K562 (cell line): ENCODE results near the gene CABLES1. TPM values are rescaled to one million over a fixed set of nuclear protein-coding genes. Genes with fewer than 3 reads are reported as not detected.

ENCODE experiments used
- ATAC-seq: fragments of 200-7000 bp; cut with Tn5 transposase; 3 replicates; pipeline ENCODE4 v1.9.1; 2020; ENCODE audit warnings: moderate library complexity
- BruUV-seq: library from RNA; stranded (reverse); fragments of 400-500 nt; replicated peaks from 2 replicates; lab custom pipeline; 2021; lab: Mats Ljungman, UMichigan
- CTCF ChIA-PET: fragments of 300-600 bp; formaldehyde crosslinking; extraction: SDS; loops from one replicate; lab custom pipeline; 2021; ENCODE audit warnings: low intra/inter-chr PET ratio; lab: Yijun Ruan, JAX
- POLR2A ChIA-PET: fragments of 300-600, 350-650 bp; sonication (Branson Sonifier 250); formaldehyde crosslinking; extraction: SDS; loops from one replicate; lab custom pipeline; 2021; ENCODE audit warnings: antibody characterized with exemption, inconsistent platforms; lab: Yijun Ruan, JAX
- DNase-seq, 4 experiments: peaks; one replicate each; pipeline versions ENCODE4 v3.0.0 to v3.0.0-alpha.2; 2011 to 2018; ENCODE audit warnings: low spot score in 3 of 4, mixed read lengths in 3 of 4; ENCODE audit errors: extremely low read depth in 1 of 4
- FAIRE-seq: peaks from 2 replicates; lab custom pipeline; 2011; peaks lifted over from hg19 to GRCh38; lab: Jason Lieb, UNC
- H2AFZ ChIP-seq: 2 replicates; pipeline ENCODE4 v1.6.0; 2011; ENCODE audit warnings: low read depth, low read length, control low read depth, inconsistent platforms
- H3K27ac ChIP-seq: fragments of 200-600 bp; 3 replicates; pipeline ENCODE4 v1.8.0; 2011; ENCODE audit warnings: low read depth, mild to moderate bottlenecking, control low read depth, inconsistent platforms, low read length, moderate library complexity, mixed read lengths; ENCODE audit errors: extremely low read depth
- H3K27me3 ChIP-seq, 2 experiments: fragments of 300-600 bp in 1 of 2; 2 replicates in 1 of 2; 3 replicates in 1 of 2; pipeline versions ENCODE4 v1.6.0 to v1.8.0; 2011; ENCODE audit warnings: inconsistent platforms in 2 of 2, low read length in 2 of 2, mild to moderate bottlenecking in 1 of 2, mixed read lengths in 1 of 2, moderate library complexity in 1 of 2; ENCODE audit not compliant: control insufficient read depth in 2 of 2, insufficient read depth in 2 of 2
- H3K36me3 ChIP-seq: fragments of 300-600 bp; 3 replicates; pipeline ENCODE4 v1.8.0; 2011; ENCODE audit warnings: mild to moderate bottlenecking, low read length, inconsistent platforms; ENCODE audit not compliant: control insufficient read depth, insufficient read depth
- H3K4me1 ChIP-seq, 2 experiments: fragments of 200-600 bp in 1 of 2; replicated peaks in 1 of 2; 2 replicates in 1 of 2; 3 replicates in 1 of 2; pipeline versions ENCODE4 v1.5.1 to v1.8.0; 2011; ENCODE audit warnings: inconsistent platforms in 2 of 2, low read length in 2 of 2, mild to moderate bottlenecking in 1 of 2, mixed read lengths in 1 of 2, moderate library complexity in 1 of 2; ENCODE audit not compliant: control insufficient read depth in 2 of 2, insufficient read depth in 2 of 2
- H3K4me2 ChIP-seq: 2 replicates; pipeline ENCODE4 v1.6.1; 2011; ENCODE audit warnings: low read length, control low read depth, inconsistent platforms, mixed read lengths; ENCODE audit not compliant: insufficient read depth
- H3K4me3 ChIP-seq: fragments of 200-600 bp; sonication (generic), shearing (Covaris generic); 2 replicates; pipeline ENCODE4 v1.5.1; 2016; ENCODE audit warnings: control low read depth, inconsistent platforms
- H3K79me2 ChIP-seq: fragments of 200-600 bp; 3 replicates; pipeline ENCODE4 v1.8.0; 2011; ENCODE audit warnings: low read length, inconsistent platforms; ENCODE audit not compliant: control insufficient read depth, insufficient read depth
- H3K9ac ChIP-seq, 2 experiments: 2 replicates each; pipeline versions ENCODE4 v1.6.0 to v1.6.1; 2011; ENCODE audit warnings: low read depth in 2 of 2, low read length in 2 of 2, control low read depth in 1 of 2, inconsistent platforms in 1 of 2, mild to moderate bottlenecking in 1 of 2, mixed read lengths in 1 of 2; ENCODE audit not compliant: insufficient read depth in 1 of 2
- H3K9me1 ChIP-seq: one replicate; pipeline ENCODE4 v1.6.0; 2011; ENCODE audit warnings: inconsistent platforms, mild to moderate bottlenecking, low read length, moderate library complexity; ENCODE audit not compliant: control insufficient read depth, insufficient read depth
- H3K9me3 ChIP-seq: replicated peaks from 2 replicates; pipeline ENCODE4 v1.5.1; 2011; ENCODE audit warnings: low read depth, low read length, inconsistent platforms; ENCODE audit not compliant: control insufficient read depth, insufficient read depth
- H4K20me1 ChIP-seq: replicated peaks from 2 replicates; pipeline ENCODE4 v1.6.1; 2011; ENCODE audit warnings: low read length, inconsistent platforms, mixed read lengths; ENCODE audit not compliant: control insufficient read depth, insufficient read depth
- ASH1L ChIP-seq: fragments of 450-650 bp; IDR thresholded peaks from 2 replicates; pipeline ENCODE4 v1.6.1; 2018; ENCODE audit warnings: borderline replicate concordance, mild to moderate bottlenecking, low read depth; ENCODE audit not compliant: partially characterized antibody
- CHD4 ChIP-seq: fragments of 200-600 bp; sonication (generic); IDR thresholded peaks from 3 replicates; pipeline ENCODE4 v1.6.1; 2012; ENCODE audit warnings: low read depth, mild to moderate bottlenecking, mixed read lengths, low read length, inconsistent platforms; ENCODE audit not compliant: insufficient read depth, insufficient replicate concordance, poor library complexity, severe bottlenecking
- CREB1 ChIP-seq, 2 experiments: sonication (generic) in 1 of 2; formaldehyde crosslinking in 1 of 2; IDR thresholded peaks; 2 replicates each; pipeline versions ENCODE4 v1.6.1 to v1.8.0; 2012 to 2022; ENCODE audit warnings: inconsistent platforms in 1 of 2, mild to moderate bottlenecking in 1 of 2, missing genetic modification reagents in 1 of 2, moderate library complexity in 1 of 2
- FOXK1 ChIP-seq: sonication (generic); formaldehyde crosslinking; IDR thresholded peaks from 2 replicates; pipeline ENCODE4 v1.8.0; 2022; ENCODE audit warnings: missing genetic modification reagents, mild to moderate bottlenecking, borderline replicate concordance
- HINFP ChIP-seq: fragments of 450-650 bp; conservative IDR thresholded peaks from 2 replicates; pipeline ENCODE4 v1.6.1; 2016; ENCODE audit warnings: missing genetic modification characterization, low read depth, mild to moderate bottlenecking, control low read depth, missing compliant biosample characterization
- KDM1A ChIP-seq, 2 experiments: fragments of 450-650 bp; IDR thresholded peaks; 2 replicates each; pipeline ENCODE4 v1.6.1; 2016; ENCODE audit warnings: mild to moderate bottlenecking in 2 of 2
- MTA2 ChIP-seq: fragments of 450-650 bp; IDR thresholded peaks from 2 replicates; pipeline ENCODE4 v1.6.1; 2016; ENCODE audit warnings: low read depth
- TCF7 ChIP-seq: sonication (generic); IDR thresholded peaks from 2 replicates; pipeline ENCODE4 v1.6.1; 2016; ENCODE audit warnings: antibody characterized with exemption, borderline replicate concordance
- USF1 ChIP-seq: sonication (generic); formaldehyde crosslinking; IDR thresholded peaks from 2 replicates; pipeline ENCODE4 v1.9.0; 2022; ENCODE audit warnings: mild to moderate bottlenecking, missing genetic modification reagents
- ZEB2 ChIP-seq: fragments of 450-650 bp; IDR thresholded peaks from 2 replicates; pipeline ENCODE4 v1.6.1; 2016
- ZNF347 ChIP-seq: fragments of 450-650 bp; formaldehyde crosslinking; IDR thresholded peaks from 2 replicates; pipeline ENCODE4 v1.4.0; 2020; ENCODE audit warnings: low read depth, mild to moderate bottlenecking, moderate library complexity
- ZNF79 ChIP-seq: fragments of 250-450 bp; sonication (Bioruptor Pico); IDR thresholded peaks from 2 replicates; pipeline ENCODE4 v1.4.0; 2020; ENCODE audit warnings: low read depth, mild to moderate bottlenecking, moderate library complexity
- WGBS: fragments of 100-300 bp; shearing (Covaris generic); methylation state at CpG from one replicate; pipeline ENCODE4 v1.1.6; 2016; ENCODE audit warnings: low coverage, mixed read lengths; ENCODE audit not compliant: insufficient coverage; ENCODE audit errors: missing lambda C conversion rate; 5-methylcytosine and 5-hydroxymethylcytosine counted together
- in situ Hi-C: fragments of 300-500 bp; cut with MboI; formaldehyde crosslinking; loops from 4 replicates; pipeline ENCODE4 v1.15.0; 2018; ENCODE audit warnings: inconsistent platforms, mixed read lengths
- intact Hi-C: fragments of 100-400 bp; cut with micrococcal nuclease; formaldehyde crosslinking; loops from 2 replicates; pipeline ENCODE4 v1.14.2; 2022
- polyA plus RNA-seq, 8 experiments: library from polyadenylated mRNA; depleted of rRNA in 4 of 8; stranded (reverse) in 5 of 8; unstranded in 3 of 8; fragments of >200 nt; fragmentation: Nextera tagmentation in 2 of 8; fragmentation: Illumina TruSeq in 1 of 8; extraction: Ambion mirVana in 2 of 8; extraction: Trizol in 1 of 8; gene quantifications; 2 replicates each; pipeline versions ENCODE4 v1.2.1 to v1.2.3, GENCODE V29; 2011 to 2014; ENCODE audit warnings: inconsistent platforms in 1 of 8, missing spikeins in 1 of 8
- total RNA-seq, 7 experiments: library from RNA; depleted of rRNA in 6 of 7; stranded (reverse); fragments of >200 nt in 6 of 7; fragmentation: Illumina TruSeq in 2 of 7; extraction: Trizol in 2 of 7; gene quantifications; 2 replicates each; pipeline versions ENCODE4 v1.2.1 to v1.2.3, GENCODE V29; 2011 to 2021; ENCODE audit warnings: low replicate concordance in 1 of 7
- TF ChIP-seq, protein P1 (sequence below): fragments of 450-650 bp; IDR thresholded peaks from 2 replicates; pipeline ENCODE4 v1.6.1; 2016; ENCODE audit warnings: low read depth

The CABLES1 gene
- total and polyA plus RNA-seq, 9 of the 15 experiments (the other 6 are each of a cell fraction or from before 2014, with no cell fraction given), result 0.04 to 0.10 (median 0.06) TPM; not detected in 3

DNA sequence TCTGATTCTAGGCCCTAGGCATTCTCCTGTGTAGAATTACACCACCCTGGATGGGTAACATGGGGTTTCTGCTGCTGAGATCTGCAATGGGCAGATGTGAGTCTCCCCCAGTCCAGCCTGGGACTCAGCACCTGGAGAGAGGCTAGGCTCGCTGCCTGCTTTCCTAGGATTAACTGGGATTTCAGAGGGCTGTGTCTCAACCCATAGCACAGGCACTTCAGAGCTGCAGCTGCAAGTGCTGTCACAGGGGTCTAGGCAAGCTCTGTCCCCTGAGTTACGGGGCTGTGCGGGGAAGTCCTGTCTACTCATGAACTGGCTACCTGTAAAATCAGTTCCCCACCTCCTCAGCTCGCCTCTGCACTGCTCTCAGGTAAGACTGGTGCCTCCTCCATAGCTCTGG lies 51.5 kb downstream of the CABLES1 start:
- Histone ChIP-seq H3K4me2 (no peak overlapping the region), H3K4me1 (no peaks in the 10 kb centered on the region), H3K36me3 (no peaks in the 10 kb centered on the region), H2AFZ (no peak overlapping the region), H3K9ac (no peak overlapping the region), H3K27me3 (peaks cover 45 to 57% of the 10 kb centered on the region in 2 experiments; a peak in 4 of 5 replicates), H3K4me3 (no peak overlapping the region), H3K9me1 (no peaks in the 10 kb centered on the region), H3K9me3 (no peaks in the 10 kb centered on the region), H4K20me1 (no peaks in the 10 kb centered on the region), H3K79me2 (no peaks in the 10 kb centered on the region), H3K27ac (no peak overlapping the region)
- intact Hi-C loops (no loop called here), in situ Hi-C loops (no loop called here)
- ChIA-PET CTCF (no interaction called here), POLR2A (interaction anchor here (1.3 kb wide), 1 partner anchor 11 kb away, joined by 3 read pairs; no protein-coding TSS in a partner anchor)
- BruUV-seq, result no TSS peak
- ATAC-seq (no peak), DNase-seq (no peak), FAIRE-seq (no peak)
- 10% methylated on average over 4 of the region's 4 CpGs for WGBS
- TF ChIP-seq CREB1 (IDR thresholded peaks at IDR 0.05) (no peak), CREB1 (CRISPR knock-in tag; IDR thresholded peaks at IDR 0.05) (no peak), ASH1L (no peak), ZEB2 (no peak), ZNF347 (CRISPR knock-in tag) (no peak), ZNF79 (no peak), KDM1A (IDR thresholded peaks at IDR 0.05) (no peak), MTA2 (no peak), USF1 (CRISPR knock-in tag) (no peak), FOXK1 (no peak), TCF7 (no peak), CHD4 (no peak), HINFP (tag) (no peak)
- TF ChIP-seq, protein P1, sequence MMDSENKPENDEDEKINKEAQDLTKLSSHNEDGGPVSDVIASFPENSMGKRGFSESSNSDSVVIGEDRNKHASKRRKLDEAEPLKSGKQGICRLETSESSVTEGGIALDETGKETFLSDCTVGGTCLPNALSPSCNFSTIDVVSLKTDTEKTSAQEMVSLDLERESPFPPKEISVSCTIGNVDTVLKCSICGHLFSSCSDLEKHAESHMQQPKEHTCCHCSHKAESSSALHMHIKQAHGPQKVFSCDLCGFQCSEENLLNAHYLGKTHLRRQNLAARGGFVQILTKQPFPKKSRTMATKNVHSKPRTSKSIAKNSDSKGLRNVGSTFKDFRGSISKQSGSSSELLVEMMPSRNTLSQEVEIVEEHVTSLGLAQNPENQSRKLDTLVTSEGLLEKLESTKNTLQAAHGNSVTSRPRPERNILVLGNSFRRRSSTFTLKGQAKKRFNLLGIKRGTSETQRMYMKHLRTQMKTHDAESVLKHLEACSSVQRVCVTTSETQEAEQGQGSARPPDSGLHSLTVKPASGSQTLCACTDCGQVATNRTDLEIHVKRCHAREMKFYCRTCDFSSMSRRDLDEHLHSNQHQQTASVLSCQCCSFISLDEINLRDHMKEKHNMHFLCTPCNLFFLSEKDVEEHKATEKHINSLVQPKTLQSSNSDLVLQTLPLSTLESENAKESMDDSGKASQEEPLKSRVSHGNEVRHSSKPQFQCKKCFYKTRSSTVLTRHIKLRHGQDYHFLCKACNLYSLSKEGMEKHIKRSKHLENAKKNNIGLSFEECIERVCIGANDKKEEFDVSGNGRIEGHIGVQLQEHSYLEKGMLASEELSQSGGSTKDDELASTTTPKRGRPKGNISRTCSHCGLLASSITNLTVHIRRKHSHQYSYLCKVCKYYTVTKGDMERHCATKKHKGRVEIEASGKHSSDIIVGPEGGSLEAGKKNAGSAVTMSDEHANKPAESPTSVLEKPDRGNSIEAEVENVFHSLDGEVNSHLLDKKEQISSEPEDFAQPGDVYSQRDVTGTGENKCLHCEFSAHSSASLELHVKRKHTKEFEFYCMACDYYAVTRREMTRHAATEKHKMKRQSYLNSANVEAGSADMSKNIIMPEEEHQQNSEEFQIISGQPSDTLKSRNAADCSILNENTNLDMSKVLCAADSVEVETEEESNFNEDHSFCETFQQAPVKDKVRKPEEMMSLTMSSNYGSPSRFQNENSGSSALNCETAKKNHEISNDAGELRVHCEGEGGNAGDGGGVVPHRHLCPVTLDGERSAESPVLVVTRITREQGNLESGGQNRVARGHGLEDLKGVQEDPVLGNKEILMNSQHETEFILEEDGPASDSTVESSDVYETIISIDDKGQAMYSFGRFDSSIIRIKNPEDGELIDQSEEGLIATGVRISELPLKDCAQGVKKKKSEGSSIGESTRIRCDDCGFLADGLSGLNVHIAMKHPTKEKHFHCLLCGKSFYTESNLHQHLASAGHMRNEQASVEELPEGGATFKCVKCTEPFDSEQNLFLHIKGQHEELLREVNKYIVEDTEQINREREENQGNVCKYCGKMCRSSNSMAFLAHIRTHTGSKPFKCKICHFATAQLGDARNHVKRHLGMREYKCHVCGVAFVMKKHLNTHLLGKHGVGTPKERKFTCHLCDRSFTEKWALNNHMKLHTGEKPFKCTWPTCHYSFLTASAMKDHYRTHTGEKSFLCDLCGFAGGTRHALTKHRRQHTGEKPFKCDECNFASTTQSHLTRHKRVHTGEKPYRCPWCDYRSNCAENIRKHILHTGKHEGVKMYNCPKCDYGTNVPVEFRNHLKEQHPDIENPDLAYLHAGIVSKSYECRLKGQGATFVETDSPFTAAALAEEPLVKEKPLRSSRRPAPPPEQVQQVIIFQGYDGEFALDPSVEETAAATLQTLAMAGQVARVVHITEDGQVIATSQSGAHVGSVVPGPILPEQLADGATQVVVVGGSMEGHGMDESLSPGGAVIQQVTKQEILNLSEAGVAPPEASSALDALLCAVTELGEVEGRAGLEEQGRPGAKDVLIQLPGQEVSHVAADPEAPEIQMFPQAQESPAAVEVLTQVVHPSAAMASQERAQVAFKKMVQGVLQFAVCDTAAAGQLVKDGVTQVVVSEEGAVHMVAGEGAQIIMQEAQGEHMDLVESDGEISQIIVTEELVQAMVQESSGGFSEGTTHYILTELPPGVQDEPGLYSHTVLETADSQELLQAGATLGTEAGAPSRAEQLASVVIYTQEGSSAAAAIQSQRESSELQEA, result no peak
